Measurements from ENCODE around the gene MROH2A. TPM values are rescaled to one million over a fixed set of nuclear protein-coding genes. Genes with fewer than 3 reads are reported as not detected.
A peak's percentile ranks its signal among the peaks of the same experiment; 100 is the strongest.

MROH2A gene
- total RNA-seq, 1 donor from 2014 or later: not detected

DNA sequence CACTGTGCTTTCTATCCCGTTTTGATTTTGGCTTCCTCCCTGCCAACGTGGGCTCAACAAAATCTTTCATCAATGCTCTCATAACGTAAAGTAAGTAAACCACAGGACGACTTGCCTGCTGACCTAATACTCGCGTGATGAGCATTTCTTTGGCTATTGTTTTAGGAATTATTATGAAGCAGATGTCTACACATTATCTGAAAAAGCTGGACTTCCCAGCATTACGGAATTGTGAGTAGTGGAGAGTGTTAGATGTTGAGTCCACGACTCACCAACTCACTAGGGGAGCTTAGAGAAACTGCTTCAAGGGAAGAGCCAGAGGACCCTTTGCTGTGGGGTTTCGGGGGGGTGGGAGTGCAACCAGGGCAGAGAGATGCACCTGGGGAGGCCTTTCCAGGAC lies 54.3 kb downstream of the MROH2A start:
- TF ChIP-seq, protein P1, sequence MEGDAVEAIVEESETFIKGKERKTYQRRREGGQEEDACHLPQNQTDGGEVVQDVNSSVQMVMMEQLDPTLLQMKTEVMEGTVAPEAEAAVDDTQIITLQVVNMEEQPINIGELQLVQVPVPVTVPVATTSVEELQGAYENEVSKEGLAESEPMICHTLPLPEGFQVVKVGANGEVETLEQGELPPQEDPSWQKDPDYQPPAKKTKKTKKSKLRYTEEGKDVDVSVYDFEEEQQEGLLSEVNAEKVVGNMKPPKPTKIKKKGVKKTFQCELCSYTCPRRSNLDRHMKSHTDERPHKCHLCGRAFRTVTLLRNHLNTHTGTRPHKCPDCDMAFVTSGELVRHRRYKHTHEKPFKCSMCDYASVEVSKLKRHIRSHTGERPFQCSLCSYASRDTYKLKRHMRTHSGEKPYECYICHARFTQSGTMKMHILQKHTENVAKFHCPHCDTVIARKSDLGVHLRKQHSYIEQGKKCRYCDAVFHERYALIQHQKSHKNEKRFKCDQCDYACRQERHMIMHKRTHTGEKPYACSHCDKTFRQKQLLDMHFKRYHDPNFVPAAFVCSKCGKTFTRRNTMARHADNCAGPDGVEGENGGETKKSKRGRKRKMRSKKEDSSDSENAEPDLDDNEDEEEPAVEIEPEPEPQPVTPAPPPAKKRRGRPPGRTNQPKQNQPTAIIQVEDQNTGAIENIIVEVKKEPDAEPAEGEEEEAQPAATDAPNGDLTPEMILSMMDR (conservative IDR thresholded peaks at IDR 0.05; ENCODE audit: low read depth, low read length): no peak
- H3K4me3 ChIP-seq (ENCODE audit: low read depth, low read length): no peak overlapping the region
- no peak for DNase-seq (ENCODE audit: low read depth)

DNA sequence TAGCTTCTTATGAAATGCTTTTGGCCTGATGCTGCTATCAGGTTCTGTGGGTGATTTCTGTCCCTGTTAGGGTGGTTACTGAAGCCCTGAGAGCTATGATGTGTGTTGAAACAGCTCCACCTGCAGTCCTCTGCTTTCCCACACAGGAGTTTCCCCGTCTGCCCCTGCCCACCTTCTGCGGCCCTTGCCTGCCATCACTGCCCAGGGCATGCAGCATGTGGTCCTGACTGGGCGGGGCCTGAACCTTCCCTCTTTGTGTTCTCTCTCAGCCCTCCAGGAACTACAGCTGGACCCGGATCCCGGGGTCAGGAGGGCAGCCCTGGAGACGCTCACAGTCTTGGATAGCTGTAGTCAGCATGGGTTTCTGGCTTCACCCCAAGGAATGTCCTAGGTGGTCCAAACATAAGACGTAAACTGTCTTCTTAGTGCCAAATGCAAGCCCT lies 54.8 kb downstream of the MROH2A start:
- no peak overlapping the region for H3K4me3 ChIP-seq (ENCODE audit: low read depth, low read length)
- TF ChIP-seq, protein P1 (conservative IDR thresholded peaks at IDR 0.05; ENCODE audit: low read depth, low read length): peak; percentile 67
- DNase-seq (ENCODE audit: low read depth): peak; percentile 9

DNA sequence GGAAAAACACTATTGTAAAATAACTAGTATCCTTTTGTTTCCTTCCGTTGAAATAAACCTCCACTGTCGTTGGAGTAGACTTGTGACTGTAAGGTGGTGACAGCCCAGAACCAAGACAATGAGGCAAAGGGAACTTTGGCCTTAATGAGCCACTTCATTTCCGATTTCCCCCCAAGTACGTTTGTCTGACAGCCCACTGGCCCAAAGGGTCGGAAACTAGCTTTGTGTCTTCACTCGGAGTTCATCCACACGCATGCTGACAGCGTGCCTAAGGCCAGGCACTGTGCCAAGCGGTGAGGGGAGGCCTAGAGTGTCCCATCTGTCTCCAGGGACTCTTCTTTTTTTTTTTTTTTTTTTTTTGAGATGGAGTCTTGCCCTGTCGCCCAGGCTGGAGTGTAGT lies 55.2 kb downstream of the MROH2A start:
- H3K4me3 ChIP-seq (ENCODE audit: low read depth, low read length): no peak overlapping the region
- TF ChIP-seq, protein P1 (conservative IDR thresholded peaks at IDR 0.05; ENCODE audit: low read depth, low read length): no peak
- DNase-seq (ENCODE audit: low read depth): no peak

DNA sequence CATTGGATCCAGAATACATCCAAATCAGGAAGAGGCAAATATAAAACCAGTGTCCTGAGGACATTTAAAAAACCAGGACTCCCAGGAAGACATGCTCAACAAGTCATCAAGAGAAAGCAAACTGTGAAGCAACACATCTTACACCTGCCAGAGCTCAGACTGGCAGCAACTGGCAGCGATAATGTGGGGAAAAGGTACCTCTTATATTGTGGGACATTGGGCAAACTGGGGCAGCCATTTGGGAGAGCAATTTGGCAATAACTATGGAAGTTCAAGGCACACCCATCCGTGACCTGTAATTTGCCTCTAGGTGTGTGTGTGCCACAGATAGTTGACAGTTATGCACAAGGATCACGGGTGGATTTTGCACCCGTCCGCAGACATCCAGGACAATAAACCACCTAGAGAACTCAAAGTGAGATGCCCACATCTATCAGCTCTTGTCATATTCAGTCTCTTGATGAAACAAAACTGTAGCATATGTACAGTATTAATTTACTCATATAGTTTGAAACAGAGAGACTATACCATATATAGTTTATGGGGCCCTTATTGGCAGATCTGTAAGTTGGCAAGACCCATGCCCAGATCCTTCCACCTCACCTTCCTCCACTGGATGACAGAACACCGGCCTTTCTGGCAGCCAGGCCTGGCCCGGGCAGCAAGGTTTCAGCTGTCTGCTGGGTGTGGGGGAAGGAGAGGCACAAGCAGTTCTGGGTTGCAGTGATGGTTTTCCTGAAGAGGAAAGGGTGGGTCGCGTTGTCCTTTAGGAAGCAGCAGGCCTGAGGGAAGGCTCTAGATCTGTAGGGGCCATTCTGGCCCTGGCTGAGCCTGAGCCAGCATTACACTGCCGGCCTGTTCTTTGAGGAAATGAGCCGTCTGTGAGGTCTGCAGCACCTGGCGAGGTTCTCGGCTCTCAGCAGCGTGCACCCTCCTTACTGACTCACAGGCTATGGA lies 57.4 kb downstream of the MROH2A start:
- TF ChIP-seq, protein P1 (conservative IDR thresholded peaks at IDR 0.05; ENCODE audit: low read depth, low read length): no peak
- no peak overlapping the region for H3K4me3 ChIP-seq (ENCODE audit: low read depth, low read length)
- DNase-seq (ENCODE audit: low read depth): no peak

DNA sequence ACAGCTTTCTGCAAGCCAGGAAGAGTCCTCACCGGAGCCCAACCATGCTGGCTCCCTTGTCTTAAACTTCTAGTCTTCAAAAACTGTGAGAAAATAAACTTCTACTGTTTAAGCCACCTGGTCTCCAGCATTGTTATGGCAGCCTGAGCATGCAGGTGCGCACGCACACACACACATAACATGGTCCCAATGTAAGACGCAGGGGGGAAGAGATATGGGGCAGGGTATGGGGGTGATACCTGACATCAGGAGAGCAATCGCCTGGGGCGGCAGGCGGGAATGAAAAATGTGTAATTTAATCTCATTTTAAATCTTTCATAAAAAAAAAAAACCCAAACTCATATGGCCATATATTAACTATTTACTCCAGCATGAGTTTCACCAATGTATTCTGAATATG lies 58.2 kb downstream of the MROH2A start:
- TF ChIP-seq, protein P1 (conservative IDR thresholded peaks at IDR 0.05; ENCODE audit: low read depth, low read length): no peak
- no peak for DNase-seq (ENCODE audit: low read depth)
- no peak overlapping the region for H3K4me3 ChIP-seq (ENCODE audit: low read depth, low read length)

DNA sequence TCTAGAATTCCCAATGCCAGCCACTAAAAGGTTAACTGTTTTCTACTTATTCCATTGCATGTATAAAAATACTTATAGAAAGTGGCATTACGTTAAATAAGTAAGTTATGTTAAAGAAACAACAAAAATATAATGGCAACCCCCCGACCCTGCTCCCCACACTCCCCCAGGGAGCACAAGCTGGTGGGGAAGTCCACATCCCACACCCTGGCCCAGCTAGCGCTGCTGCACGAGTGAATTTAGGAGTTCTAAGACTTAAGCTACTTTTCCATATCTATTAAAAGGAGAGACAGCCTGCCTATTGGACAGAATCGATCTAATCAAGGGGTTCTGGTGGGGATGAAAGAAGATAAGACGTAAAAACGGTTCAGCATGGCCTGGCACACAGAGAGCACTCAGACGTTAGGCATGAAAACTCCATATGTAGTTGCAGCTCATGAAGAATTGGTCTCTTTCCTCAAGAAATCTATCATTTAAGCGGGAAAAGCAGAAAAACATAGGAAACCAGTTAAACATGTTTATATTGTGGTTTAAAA lies 59.6 kb downstream of the MROH2A start:
- DNase-seq (ENCODE audit: low read depth): no peak
- TF ChIP-seq, protein P1 (conservative IDR thresholded peaks at IDR 0.05; ENCODE audit: low read depth, low read length): no peak
- no peak overlapping the region for H3K4me3 ChIP-seq (ENCODE audit: low read depth, low read length)

All from epithelial cell of proximal tubule (primary cell).